LNCAP (cell line): ENCODE results near the gene EPHA10.

Experiments
- CTCF ChIP-seq: fragments of 450-650 bp; IDR thresholded peaks from 2 replicates; pipeline ENCODE4 v1.5.1; 2017; ENCODE audit warnings: mild to moderate bottlenecking

The EPHA10 gene

GRCh38 chr1:37739222-37739621, 25.7 kb downstream of the EPHA10 start:
- TF ChIP-seq CTCF: no peak

- no peak for TF ChIP-seq CTCF
Measured at GRCh38 chr1:37734629-37735591, 30.0 kb downstream of the EPHA10 start.

GRCh38 chr1:37732111-37732780, 32.7 kb downstream of the EPHA10 start:
- no peak for TF ChIP-seq CTCF

GRCh38 chr1:37731312-37732019, 33.5 kb downstream of the EPHA10 start:
- TF ChIP-seq CTCF: no peak

GRCh38 chr1:37730376-37730775, 34.5 kb downstream of the EPHA10 start:
- TF ChIP-seq CTCF: no peak

GRCh38 chr1:37728416-37728815, 36.5 kb downstream of the EPHA10 start:
- TF ChIP-seq CTCF: no peak

- TF ChIP-seq CTCF: no peak
Measured at GRCh38 chr1:37726751-37727585, 38.0 kb downstream of the EPHA10 start.
